K562 (cell line): ENCODE results near the gene KRT71. TPM values are rescaled to one million over a fixed set of nuclear protein-coding genes. Genes with fewer than 3 reads are reported as not detected.

Source experiments
- ATAC-seq: fragments of 200-7000 bp; cut with Tn5 transposase; 3 replicates; pipeline ENCODE4 v1.9.1; 2020; ENCODE audit warnings: moderate library complexity
- BruUV-seq: library from RNA; stranded (reverse); fragments of 400-500 nt; replicated peaks from 2 replicates; lab custom pipeline; 2021; lab: Mats Ljungman, UMichigan
- CTCF ChIA-PET: fragments of 300-600 bp; formaldehyde crosslinking; extraction: SDS; loops from one replicate; lab custom pipeline; 2021; ENCODE audit warnings: low intra/inter-chr PET ratio; lab: Yijun Ruan, JAX
- POLR2A ChIA-PET: fragments of 300-600, 350-650 bp; sonication (Branson Sonifier 250); formaldehyde crosslinking; extraction: SDS; loops from one replicate; lab custom pipeline; 2021; ENCODE audit warnings: antibody characterized with exemption, inconsistent platforms; lab: Yijun Ruan, JAX
- DNase-seq, 4 experiments: peaks; one replicate each; pipeline versions ENCODE4 v3.0.0 to v3.0.0-alpha.2; 2011 to 2018; ENCODE audit warnings: low spot score in 3 of 4, mixed read lengths in 3 of 4; ENCODE audit errors: extremely low read depth in 1 of 4
- FAIRE-seq: peaks from 2 replicates; lab custom pipeline; 2011; peaks lifted over from hg19 to GRCh38; lab: Jason Lieb, UNC
- H2AFZ ChIP-seq: 2 replicates; pipeline ENCODE4 v1.6.0; 2011; ENCODE audit warnings: low read depth, low read length, control low read depth, inconsistent platforms
- H3K27ac ChIP-seq: fragments of 200-600 bp; 3 replicates; pipeline ENCODE4 v1.8.0; 2011; ENCODE audit warnings: low read depth, mild to moderate bottlenecking, control low read depth, inconsistent platforms, low read length, moderate library complexity, mixed read lengths; ENCODE audit errors: extremely low read depth
- H3K27me3 ChIP-seq, 2 experiments: fragments of 300-600 bp in 1 of 2; 2 replicates in 1 of 2; 3 replicates in 1 of 2; pipeline versions ENCODE4 v1.6.0 to v1.8.0; 2011; ENCODE audit warnings: inconsistent platforms in 2 of 2, low read length in 2 of 2, mild to moderate bottlenecking in 1 of 2, mixed read lengths in 1 of 2, moderate library complexity in 1 of 2; ENCODE audit not compliant: control insufficient read depth in 2 of 2, insufficient read depth in 2 of 2
- H3K36me3 ChIP-seq: fragments of 300-600 bp; 3 replicates; pipeline ENCODE4 v1.8.0; 2011; ENCODE audit warnings: mild to moderate bottlenecking, low read length, inconsistent platforms; ENCODE audit not compliant: control insufficient read depth, insufficient read depth
- H3K4me1 ChIP-seq, 2 experiments: fragments of 200-600 bp in 1 of 2; replicated peaks in 1 of 2; 2 replicates in 1 of 2; 3 replicates in 1 of 2; pipeline versions ENCODE4 v1.5.1 to v1.8.0; 2011; ENCODE audit warnings: inconsistent platforms in 2 of 2, low read length in 2 of 2, mild to moderate bottlenecking in 1 of 2, mixed read lengths in 1 of 2, moderate library complexity in 1 of 2; ENCODE audit not compliant: control insufficient read depth in 2 of 2, insufficient read depth in 2 of 2
- H3K4me2 ChIP-seq: 2 replicates; pipeline ENCODE4 v1.6.1; 2011; ENCODE audit warnings: low read length, control low read depth, inconsistent platforms, mixed read lengths; ENCODE audit not compliant: insufficient read depth
- H3K4me3 ChIP-seq: fragments of 200-600 bp; sonication (generic), shearing (Covaris generic); 2 replicates; pipeline ENCODE4 v1.5.1; 2016; ENCODE audit warnings: control low read depth, inconsistent platforms
- H3K79me2 ChIP-seq: fragments of 200-600 bp; 3 replicates; pipeline ENCODE4 v1.8.0; 2011; ENCODE audit warnings: low read length, inconsistent platforms; ENCODE audit not compliant: control insufficient read depth, insufficient read depth
- H3K9ac ChIP-seq, 2 experiments: 2 replicates each; pipeline versions ENCODE4 v1.6.0 to v1.6.1; 2011; ENCODE audit warnings: low read depth in 2 of 2, low read length in 2 of 2, control low read depth in 1 of 2, inconsistent platforms in 1 of 2, mild to moderate bottlenecking in 1 of 2, mixed read lengths in 1 of 2; ENCODE audit not compliant: insufficient read depth in 1 of 2
- H3K9me1 ChIP-seq: one replicate; pipeline ENCODE4 v1.6.0; 2011; ENCODE audit warnings: inconsistent platforms, mild to moderate bottlenecking, low read length, moderate library complexity; ENCODE audit not compliant: control insufficient read depth, insufficient read depth
- H3K9me3 ChIP-seq: replicated peaks from 2 replicates; pipeline ENCODE4 v1.5.1; 2011; ENCODE audit warnings: low read depth, low read length, inconsistent platforms; ENCODE audit not compliant: control insufficient read depth, insufficient read depth
- H4K20me1 ChIP-seq: replicated peaks from 2 replicates; pipeline ENCODE4 v1.6.1; 2011; ENCODE audit warnings: low read length, inconsistent platforms, mixed read lengths; ENCODE audit not compliant: control insufficient read depth, insufficient read depth
- ZBTB11 ChIP-seq, 3 experiments: fragments of 200-800 bp in 1 of 3; fragments of 250-450 bp in 1 of 3; fragments of 450-650 bp in 1 of 3; sonication (Bioruptor Pico) in 1 of 3; sonication (Bioruptor generic) in 1 of 3; formaldehyde crosslinking in 1 of 3; IDR thresholded peaks; 2 replicates each; pipeline versions ENCODE4 v1.6.1 to v1.8.0; 2016 to 2022; ENCODE audit warnings: mild to moderate bottlenecking in 2 of 3, missing genetic modification characterization in 2 of 3, missing compliant biosample characterization in 1 of 3, moderate library complexity in 1 of 3
- WGBS: fragments of 100-300 bp; shearing (Covaris generic); methylation state at CpG from one replicate; pipeline ENCODE4 v1.1.6; 2016; ENCODE audit warnings: low coverage, mixed read lengths; ENCODE audit not compliant: insufficient coverage; ENCODE audit errors: missing lambda C conversion rate; 5-methylcytosine and 5-hydroxymethylcytosine counted together
- in situ Hi-C: fragments of 300-500 bp; cut with MboI; formaldehyde crosslinking; loops from 4 replicates; pipeline ENCODE4 v1.15.0; 2018; ENCODE audit warnings: inconsistent platforms, mixed read lengths
- intact Hi-C: fragments of 100-400 bp; cut with micrococcal nuclease; formaldehyde crosslinking; loops from 2 replicates; pipeline ENCODE4 v1.14.2; 2022
- polyA plus RNA-seq, 8 experiments: library from polyadenylated mRNA; depleted of rRNA in 4 of 8; stranded (reverse) in 5 of 8; unstranded in 3 of 8; fragments of >200 nt; fragmentation: Nextera tagmentation in 2 of 8; fragmentation: Illumina TruSeq in 1 of 8; extraction: Ambion mirVana in 2 of 8; extraction: Trizol in 1 of 8; gene quantifications; 2 replicates each; pipeline versions ENCODE4 v1.2.1 to v1.2.3, GENCODE V29; 2011 to 2014; ENCODE audit warnings: inconsistent platforms in 1 of 8, missing spikeins in 1 of 8
- total RNA-seq, 7 experiments: library from RNA; depleted of rRNA in 6 of 7; stranded (reverse); fragments of >200 nt in 6 of 7; fragmentation: Illumina TruSeq in 2 of 7; extraction: Trizol in 2 of 7; gene quantifications; 2 replicates each; pipeline versions ENCODE4 v1.2.1 to v1.2.3, GENCODE V29; 2011 to 2021; ENCODE audit warnings: low replicate concordance in 1 of 7

KRT71 gene
- total and polyA plus RNA-seq, 9 of the 15 experiments (the other 6 are each of a cell fraction or from before 2014, with no cell fraction given): not detected

DNA sequence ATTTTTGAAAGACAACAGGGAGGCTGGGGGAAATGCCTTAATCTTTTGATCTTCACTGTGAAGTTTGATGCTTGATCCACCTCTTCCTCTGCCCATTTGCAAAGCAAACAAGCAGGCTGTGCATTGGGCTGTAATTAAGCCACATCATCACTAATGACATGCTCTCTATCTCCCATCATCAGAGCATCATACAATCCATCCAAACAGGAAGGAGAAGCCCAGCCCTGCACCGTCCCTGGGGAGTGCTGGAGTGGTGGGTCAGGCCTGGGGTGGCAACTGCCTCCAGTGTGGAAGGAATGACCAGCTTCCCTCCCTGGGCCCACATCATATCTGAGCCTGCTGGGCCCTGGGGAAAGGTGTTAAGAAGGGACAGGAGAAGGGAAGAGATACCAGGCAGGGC lies 27.6 kb upstream of the KRT71 start:
- Histone ChIP-seq H3K9me3 (no peaks in the 10 kb centered on the region), H3K36me3 (no peaks in the 10 kb centered on the region), H2AFZ (no peak overlapping the region), H4K20me1 (peaks cover 5% of the 10 kb centered on the region), H3K27ac (no peak overlapping the region), H3K4me1 (no peaks in the 10 kb centered on the region), H3K4me2 (no peak overlapping the region), H3K79me2 (no peaks in the 10 kb centered on the region), H3K27me3 (peaks cover 25 to 41% of the 10 kb centered on the region in 2 experiments; a peak in 4 of 5 replicates), H3K9ac (no peak overlapping the region), H3K4me3 (no peak overlapping the region), H3K9me1 (no peaks in the 10 kb centered on the region)
- intact Hi-C loops: loop anchor here (10.0 kb wide), 3 partner anchors 114 to 426 kb away; no protein-coding TSS in a partner anchor
- in situ Hi-C loops: loop anchor here (5.0 kb wide), 1 partner anchor 287 kb away; no protein-coding TSS in a partner anchor
- FAIRE-seq (no peak), ATAC-seq (no peak), DNase-seq (no peak)
- ChIA-PET POLR2A (interaction anchor here (0.7 to 1.4 kb wide), 3 partner anchors 10 to 293 kb away, joined by 3 read pairs; no protein-coding TSS in a partner anchor), CTCF (interaction anchor here (4.5 kb wide), 1 partner anchor 299 kb away, joined by 49 read pairs; no protein-coding TSS in a partner anchor)
- WGBS: 0% methylated on average over 1 of the region's 1 CpG
- TF ChIP-seq ZBTB11 (CRISPR knock-in tag; IDR thresholded peaks at IDR 0.05): no peak
- BruUV-seq: no TSS peak
